SIG-M5 (cell line): Measurements from ENCODE around the gene GSTT4.
"Not testable (repeated sequence)": the region's sequence is repeated elsewhere in the genome, so short reads cannot be mapped to it uniquely, and the experiment has no call there.

Experiments
- DNase-seq: peaks from one replicate; lab custom pipeline; 2025; lab: John Stamatoyannopoulos, UW

Gene GSTT4

DNA sequence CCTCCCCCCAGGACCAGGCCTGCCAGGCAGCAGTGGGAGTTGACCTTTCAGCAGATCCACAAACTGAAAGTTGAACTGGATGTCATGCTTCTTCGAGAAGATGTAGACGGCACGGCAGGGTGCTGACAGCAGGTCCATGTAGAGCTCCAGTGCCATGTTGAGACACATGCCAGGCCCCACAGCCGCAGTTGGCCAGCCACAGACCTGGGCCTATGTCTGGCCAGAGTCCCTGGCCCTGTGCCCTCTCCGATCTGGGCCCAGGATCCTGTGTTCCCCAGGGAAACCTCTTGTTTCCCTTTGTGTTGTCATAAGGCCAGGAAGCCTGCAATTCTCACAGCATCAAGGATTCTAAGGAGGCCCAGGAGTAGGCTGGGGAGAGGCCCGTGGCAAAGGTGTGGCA lies at the start of gene GSTT4:
Gene GSTT4, minus strand, starts transcription at position 253 of the 400 bp plus-strand sequence. Its CDS starts 97 bp downstream, at position 156.
- no peak for DNase-seq

DNA sequence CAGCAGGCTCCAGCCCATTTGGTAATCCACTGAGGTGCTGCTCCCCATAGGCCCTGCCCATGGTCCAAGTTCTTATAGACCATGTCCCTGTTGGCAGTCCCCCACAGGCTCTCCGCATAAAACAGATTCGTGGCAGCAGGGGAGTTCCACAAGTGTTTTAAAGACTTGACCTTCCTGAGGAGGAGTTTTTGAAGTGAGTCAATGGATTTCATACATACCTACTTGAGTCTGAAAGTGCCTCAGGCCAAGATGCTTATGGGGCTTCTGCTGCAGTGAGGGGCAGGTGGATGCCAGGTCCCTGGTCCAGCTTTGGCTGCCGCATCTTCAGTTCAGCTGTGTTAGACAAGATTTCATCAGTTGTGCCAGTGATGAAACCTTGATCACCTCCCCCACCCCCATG lies 49.1 kb upstream of the GSTT4 start:
- no peak for DNase-seq

DNA sequence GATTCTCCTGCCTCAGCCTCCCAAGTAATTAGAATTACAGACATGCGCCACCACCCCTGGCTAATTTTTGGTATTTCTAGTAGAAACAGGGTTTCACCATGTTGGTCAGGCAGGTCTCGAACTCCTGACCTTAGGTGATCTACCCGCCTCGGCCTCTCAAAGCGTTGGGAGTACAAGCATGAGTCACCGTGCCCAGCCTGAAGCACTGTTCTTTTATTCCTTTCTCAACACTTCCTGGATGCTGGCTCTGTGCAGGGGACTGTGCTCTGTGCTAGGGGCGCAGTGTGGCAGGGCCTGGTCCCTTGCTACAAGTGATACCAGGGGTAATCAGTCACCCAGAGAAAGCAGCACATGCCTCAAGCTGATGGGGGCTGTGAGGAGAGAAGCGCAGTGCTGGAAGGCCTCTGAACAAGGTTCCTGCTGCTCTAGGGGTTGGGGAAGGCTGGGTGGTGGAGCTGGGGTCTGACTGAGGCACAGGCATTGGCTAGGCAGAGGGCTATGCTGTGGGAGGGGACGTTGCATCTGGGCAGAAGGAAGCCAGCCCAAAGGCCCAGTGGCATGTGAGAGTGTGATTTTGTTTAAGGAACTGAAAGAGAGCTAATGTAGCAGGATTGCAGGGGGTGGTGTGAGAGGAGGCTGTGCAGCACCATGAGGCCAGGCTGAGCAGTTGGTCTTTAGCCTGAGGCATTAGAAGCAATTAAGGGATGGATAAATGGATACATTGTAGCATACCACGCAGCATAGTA lies 48.4 kb upstream of the GSTT4 start:
- DNase-seq = no peak

DNA sequence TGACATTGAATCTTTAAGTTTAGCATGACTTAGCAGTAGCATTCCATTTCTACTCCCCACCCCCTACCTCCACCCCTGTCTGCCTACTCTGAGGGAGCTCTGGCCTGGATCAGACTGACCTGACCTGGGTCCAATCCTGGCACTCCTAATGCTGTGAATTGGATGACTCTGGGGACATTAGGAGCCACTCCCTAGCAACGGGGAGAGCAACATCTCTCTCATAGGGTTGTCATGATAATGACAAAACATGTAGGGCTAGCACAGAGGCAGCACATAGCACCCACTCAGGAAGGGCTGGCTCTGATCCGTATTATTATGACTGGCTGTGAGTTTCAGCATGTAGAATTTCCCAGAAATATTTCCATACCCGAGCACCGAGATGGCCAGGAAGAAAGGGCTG lies 46.3 kb upstream of the GSTT4 start:
- no peak for DNase-seq

DNA sequence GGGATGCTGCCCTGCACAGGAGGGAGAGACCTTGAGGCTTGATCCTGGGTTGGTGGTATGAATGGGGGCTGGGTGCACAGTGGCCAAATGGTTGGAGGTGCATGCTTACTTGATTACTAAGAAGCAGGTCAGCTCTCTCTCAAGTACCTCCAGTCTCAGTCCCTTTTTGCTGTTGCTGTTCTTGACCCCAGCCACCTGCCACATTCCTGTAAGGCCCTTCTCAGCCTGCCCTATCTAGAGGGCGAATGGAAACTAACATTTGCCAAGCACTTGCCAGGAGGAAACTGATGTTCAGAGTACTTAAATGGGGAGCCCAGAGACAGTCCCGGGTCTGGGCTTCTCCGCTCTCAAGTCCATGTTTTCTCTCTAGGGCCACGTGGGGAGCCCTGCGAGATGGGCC lies 45.8 kb upstream of the GSTT4 start:
- no peak for DNase-seq

DNA sequence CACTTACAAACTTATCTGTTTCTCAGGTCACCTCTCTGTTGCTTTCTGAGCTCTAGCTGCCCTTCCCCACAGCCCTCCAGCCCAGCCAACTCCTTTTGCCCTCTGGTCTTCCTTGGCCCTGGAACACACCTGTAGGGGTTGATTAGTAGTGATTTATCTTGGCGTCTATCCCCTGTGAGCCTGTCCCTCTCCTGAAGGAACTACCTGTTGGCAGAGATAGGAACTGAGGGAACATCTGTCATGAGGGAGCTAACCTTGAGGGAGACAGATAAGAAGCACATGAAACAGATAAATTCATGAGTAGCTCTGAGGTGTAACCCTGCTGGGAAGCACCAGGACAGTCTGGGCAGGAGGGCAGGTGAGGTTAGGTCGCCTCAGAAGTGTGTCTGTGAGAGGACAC lies 44.7 kb upstream of the GSTT4 start:
- no peak for DNase-seq

DNA sequence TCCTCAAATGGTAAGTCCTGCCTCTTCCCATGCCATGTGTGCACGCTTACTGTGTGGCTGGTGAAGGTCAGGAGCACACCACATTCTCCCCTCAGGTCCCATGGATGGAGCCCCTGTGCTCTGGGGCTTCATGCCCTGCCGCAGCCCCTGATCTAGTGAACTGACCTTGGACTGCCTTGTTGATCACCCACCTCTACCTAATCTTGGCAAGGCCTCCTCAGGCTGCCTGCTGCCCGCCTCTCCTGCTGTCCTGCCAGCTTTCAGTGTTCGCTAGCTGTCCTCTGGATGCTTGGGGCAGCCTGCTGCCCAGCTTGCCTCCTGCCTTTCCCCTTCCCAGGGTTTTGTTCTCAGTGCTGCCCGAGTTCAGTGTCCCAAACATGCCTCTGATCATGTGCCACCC lies 44.0 kb upstream of the GSTT4 start:
- no peak for DNase-seq

DNA sequence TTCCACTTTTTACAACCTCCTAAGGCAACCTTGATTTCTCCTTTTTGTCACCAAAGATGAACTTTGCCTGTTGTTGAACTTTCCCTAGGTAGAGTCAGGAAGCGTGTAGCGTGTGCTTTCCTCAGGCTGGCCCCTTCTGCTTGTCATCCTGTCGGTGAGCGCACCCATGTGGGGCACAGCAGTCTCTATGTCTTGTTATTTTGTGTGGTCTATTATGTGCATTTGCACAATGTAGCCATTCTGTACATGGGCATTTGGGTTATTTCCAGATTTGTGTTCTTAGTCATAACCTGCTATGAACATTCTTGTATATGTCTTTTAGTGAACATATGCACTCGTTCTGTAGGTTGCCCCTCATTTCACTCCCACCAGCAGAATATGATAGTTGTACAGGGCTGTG lies 40.8 kb upstream of the GSTT4 start:
- DNase-seq = no peak

DNA sequence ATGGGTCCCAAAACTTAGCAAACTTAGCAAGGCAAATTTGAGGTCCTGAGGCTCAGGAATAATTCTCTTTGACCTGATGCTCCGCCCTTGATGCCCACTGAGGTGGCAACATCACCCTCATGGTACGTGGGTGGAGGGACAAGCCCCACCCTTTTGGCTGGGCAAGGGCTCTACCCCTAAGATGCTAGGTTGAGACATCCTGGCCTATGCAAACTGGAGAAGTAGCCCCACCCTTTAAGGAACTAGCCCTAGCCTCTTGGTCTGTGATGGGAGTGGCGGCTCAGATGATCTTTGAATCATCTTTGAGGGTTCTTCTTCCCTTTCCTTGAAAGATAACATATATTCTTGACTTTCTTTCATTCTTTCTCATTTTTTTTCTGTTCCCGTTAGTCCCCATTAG lies 38.7 kb upstream of the GSTT4 start:
- no peak for DNase-seq

DNA sequence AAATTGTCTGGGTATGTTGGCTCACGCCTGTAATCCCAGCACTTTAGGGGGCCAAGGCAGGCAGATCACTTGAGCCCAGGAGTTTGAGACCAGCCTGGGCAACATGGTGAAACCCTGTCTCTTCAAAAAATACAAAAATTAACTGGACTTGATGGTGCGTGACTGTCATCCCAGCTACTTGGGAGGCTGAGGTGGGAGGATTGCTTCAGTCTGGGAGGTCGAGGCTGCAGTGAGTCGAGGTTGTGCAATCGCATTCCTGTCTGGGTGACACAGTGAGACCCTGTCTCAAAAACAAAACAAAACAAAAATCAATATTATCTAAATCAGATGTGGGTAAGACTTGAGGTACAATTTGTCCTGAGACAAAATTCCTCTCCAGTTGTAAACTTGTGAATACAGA lies 38.2 kb upstream of the GSTT4 start:
- DNase-seq = not testable (repeated sequence)

DNA sequence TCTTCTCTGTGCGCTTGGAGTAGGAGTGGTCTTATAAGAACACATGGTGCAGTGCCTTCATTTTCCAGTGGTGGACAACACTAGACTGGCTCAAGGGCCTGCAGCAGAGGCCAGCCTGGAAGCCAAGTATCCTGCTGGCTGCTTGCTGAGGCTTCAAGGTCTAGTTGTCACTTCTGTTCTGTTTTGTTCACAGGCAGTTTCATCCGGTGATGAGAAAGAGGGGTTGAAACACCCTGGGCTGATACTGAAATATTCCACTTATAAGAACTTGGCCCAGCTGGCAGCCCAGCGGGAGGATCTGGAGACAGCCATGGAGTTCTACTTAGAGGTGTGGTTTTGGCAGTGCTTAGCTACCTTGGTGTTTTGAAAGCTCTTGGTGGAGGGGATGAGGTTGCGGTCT lies 35.7 kb upstream of the GSTT4 start:
- no peak for DNase-seq

DNA sequence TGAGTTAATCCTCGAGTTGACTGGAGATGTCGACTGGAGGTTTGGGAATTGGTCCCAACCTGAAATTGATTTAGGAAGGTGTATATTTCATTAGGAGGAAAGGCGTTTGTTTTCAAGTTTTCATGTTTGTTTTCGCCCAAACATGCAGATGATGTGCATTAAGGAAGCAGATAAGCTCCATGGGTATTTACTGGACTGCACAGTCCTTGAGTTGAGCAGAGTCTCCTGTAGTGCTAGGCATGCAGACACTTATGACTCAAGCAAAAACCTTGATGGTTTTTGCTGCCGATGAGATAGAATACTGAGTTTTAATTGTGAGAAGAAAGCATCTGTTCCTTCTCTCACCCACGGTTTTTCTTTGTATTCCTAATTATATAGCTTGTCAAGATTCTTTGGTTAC lies 33.8 kb upstream of the GSTT4 start:
- no peak for DNase-seq

DNA sequence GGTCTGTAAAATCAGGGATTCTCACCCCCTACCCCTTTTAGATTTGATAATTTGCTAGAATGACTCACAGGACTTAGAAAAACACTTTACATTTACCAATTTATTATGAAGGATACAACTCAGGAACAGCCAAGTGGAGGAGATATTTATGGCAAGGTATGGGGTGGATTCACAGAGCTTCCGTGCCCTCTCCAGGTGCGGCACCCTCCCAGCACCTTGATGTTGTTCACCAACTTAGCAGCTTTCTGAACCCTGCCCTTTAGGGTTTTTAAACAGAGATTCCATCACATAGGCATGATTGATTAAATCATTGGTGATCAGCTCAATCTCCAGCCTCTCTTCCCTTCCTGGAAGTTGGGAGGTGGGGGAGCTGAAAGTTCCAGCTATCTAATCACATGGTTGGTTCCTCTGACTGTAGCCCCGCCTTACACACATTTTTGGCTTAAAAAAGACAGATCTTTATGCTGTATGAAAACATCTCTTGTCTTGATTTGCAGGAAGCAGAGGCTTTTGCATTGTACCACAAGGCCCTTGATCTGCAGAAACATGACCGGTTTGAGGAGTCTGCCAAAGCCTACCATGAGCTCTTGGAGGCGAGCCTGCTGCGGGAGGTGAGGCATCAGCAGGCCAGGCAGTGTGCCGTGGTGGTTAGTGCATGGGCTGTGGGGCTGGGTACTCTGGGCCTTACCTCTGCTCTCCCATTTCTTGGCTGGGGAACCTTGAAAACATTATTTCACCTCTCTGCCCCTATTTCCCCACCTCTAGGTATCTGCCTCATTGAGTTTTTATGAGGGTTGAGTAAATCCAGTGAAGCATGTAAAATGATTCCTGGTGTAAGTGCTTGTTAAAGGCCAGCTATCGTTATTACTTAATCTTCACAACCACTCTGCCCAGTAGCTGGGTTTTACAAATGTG lies 32.9 kb upstream of the GSTT4 start:
- DNase-seq = no peak

DNA sequence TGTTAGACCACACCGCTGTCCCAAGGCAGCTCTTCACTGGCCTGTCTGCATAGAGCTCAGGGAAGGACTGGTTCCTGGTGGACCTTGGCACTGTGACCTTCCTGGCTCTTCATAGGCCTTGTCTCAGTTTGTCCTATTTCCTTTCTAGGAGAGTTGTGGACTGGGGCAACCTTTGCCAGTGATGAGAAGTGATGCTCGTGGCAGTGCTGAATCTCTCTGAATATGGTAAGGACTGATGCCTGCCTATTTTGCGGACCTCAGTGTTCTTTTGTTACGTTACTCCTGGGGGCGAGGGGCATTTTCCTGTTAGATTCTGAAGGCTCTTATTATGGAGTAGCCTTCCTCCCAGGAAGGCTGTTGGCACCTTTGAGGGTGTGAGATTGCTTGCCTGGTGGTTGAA lies 30.0 kb upstream of the GSTT4 start:
- no peak for DNase-seq

DNA sequence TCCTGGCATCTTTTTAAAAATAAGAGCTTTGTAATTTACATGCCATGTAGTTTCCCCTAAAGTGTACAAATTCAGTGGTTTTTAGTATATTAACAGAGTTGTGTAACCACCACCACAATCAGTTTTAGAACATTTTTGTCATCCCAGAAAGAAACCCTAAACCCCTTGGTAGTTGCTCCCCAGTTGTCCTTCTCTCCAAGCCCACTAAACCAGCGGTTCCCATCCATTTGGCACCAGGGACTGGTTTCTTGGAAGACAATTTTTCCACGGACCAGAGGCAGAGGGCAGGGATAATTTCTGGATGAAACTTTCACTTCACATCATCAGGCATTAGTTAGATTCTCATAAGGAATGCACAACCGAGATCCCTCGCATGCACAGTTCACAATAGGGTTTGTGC lies 28.5 kb upstream of the GSTT4 start:
- DNase-seq = no peak

DNA sequence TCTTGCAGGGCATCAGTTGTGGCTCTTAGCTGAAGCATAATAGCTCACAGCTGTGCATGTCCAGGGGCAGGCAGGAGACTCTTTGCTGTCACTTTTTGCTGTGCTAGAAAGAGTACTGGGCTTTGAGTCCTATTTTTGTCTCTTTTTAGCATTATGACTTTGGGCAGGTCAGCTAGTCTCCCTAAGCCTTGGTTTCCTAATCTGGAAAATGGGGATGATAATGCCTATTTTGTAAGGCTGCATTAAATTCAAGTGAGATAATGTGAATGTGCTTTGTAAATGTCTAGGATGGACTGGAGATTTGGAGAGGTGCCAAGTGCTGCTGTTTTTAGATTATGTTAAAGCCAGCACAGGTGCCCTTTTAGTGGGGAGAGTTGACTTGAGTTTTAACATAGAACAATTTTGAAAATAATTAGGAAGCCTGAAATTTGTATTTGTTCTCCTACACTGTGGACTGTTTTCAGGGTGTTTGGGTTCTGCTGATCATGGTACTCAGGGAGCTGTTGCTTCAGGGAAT lies 25.0 kb upstream of the GSTT4 start:
- no peak for DNase-seq

DNA sequence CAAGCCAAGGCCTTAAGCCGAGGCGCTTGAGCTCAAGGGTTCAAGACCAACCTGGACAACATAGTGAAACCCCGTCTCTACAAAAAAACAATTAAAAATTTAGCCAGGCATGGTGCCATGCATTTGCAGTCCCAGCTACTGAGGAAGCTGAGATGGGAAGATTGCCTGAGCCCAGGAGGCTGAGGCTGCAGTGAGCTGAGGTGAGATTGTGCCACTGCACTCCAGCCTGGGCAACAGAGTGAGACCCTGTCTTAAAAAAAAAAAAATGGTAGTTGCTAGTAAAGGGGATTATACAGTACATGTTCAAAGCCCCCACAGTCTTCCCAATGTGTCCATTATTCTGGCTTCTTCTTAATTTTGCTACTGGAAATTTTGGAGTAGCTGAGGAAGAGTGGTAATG lies 24.1 kb upstream of the GSTT4 start:
- no peak for DNase-seq

DNA sequence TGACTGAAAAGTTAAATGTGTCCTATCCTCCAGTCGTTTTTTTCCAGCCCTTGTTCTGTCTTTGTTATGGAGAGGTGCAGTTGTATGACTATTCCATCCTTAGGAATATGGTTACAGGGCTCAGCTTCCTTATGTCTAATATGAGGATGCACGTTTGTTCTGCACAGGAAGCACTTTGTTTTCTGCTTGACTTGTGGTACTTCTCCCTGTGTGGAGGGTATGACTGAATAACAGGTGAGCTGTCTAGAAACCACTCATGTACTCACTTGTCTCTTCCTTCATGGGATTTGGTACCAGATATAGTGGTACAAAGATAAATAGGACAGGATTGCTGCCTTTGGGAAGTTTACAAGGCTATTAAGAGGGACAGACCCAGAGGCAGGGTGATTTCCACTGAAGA lies 23.3 kb upstream of the GSTT4 start:
- DNase-seq = no peak

DNA sequence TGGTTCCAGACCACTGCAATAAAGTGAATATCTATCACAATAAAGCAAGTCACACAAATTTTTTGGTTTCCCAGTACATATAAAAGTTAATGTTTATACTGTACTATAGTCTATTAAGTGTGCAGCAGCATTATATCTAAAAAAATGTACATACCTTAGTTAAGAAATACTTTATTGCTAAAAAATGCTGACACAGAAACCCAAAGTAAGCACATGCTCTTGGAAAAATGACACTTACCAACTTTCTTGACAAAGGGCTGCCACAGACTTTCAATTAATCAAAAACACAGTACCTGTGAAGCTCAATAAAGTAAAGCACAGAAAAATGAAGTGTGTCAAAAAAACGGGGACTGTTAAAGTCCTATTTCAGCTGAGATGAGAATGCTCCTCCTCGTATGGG lies 22.7 kb upstream of the GSTT4 start:
- no peak for DNase-seq

DNA sequence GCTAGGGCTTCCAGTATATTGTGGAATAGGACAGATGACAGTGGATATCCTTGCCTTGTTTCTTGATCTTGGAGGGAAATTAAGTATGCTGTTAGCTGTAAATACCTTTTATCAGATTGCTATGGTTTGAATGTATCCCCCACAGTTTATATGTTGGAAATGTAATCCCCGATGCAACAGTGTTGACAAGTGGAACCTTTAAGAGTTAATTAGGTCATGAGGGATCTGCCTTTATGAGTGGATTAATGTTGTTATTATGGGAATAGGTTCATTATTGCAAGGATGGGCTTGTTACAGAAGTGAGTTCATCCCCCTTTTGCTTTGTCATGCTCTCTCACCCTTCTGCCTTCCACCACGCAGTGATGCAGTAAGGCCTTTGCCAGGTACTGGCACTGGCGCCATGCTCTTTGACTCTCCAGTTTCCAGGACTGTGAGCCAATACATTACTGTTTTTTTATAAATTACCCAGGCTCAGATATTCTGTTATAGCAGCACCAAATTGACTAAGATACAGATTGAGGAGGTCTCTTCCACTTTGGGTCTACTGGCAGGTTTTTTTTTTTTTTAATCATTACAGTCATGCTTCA lies 22.2 kb upstream of the GSTT4 start:
- no peak for DNase-seq

DNA sequence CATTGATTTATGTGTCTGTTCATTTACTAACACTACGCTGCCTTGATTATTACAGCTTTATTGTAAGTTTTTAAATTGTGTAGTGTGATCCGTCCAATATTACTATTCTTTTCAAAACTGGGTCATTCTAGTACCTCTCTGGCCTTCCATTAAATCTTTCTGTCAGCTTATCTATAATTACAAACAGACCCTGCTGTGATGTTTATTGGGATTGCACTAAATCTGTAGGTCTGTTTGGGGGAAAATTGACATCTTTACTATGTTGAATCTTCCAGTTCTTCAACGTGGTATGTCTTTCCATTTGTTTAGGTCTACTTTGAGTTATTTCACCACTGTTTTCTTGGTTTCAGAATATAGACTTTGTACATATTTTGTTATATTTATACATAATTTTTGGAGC lies 21.5 kb upstream of the GSTT4 start:
- DNase-seq = no peak

DNA sequence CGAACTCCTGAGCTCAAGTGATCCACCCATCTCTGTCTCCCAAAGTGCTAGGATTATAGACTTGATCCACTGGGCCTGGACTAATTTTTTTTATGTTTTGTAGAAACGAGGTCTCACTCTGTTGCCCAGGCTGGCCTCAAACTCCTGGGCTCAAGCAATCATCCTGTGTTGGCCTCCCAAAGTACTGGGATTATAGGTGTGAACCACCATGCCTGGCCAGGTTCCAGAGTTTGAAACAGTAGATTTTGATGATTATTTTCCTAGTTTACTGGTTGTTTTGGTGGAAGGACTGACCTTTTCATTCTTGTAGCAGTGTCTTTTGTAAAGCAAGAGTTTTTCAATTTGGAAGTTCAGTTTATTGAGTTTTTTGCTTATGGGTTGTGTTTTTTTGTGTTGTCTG lies 20.8 kb upstream of the GSTT4 start:
- no peak for DNase-seq

DNA sequence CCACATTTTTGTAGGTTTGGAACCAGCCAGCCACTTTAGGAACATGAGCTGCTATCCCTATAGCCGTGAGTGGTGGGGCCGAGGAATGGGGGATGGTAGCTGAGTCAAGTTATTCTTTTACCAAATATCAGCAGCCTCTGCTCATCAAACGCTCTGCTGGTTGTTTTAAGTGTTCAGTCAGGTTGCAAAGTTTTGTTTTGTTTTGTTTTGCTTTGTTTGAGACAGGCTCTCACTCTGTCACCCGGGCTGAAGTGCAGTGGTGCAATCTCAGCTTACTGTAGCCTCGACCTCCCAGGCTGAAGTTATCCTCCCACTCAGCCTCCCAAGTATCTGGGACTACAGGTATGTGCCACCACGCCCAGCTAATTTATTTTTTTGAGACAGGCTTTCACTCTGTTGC lies 20.2 kb upstream of the GSTT4 start:
- no peak for DNase-seq
